Stimulated activated CD4-positive, alpha-beta T cell treated with anti-CD3 and anti-CD28 coated beads, TNF-alpha, amount 100 ng/mL, for 4 hours (primary cell): Measurements from ENCODE around the gene GJB4.
"Not testable (repeated sequence)": the region's sequence is repeated elsewhere in the genome, so short reads cannot be mapped to it uniquely, and the experiment has no call there.

Source experiments
- DNase-seq, 3 experiments: peaks; one replicate each; pipeline ENCODE4 v3.0.0-alpha.2; 2020; ENCODE audit warnings: low read depth in 3 of 3

GJB4 gene

DNA sequence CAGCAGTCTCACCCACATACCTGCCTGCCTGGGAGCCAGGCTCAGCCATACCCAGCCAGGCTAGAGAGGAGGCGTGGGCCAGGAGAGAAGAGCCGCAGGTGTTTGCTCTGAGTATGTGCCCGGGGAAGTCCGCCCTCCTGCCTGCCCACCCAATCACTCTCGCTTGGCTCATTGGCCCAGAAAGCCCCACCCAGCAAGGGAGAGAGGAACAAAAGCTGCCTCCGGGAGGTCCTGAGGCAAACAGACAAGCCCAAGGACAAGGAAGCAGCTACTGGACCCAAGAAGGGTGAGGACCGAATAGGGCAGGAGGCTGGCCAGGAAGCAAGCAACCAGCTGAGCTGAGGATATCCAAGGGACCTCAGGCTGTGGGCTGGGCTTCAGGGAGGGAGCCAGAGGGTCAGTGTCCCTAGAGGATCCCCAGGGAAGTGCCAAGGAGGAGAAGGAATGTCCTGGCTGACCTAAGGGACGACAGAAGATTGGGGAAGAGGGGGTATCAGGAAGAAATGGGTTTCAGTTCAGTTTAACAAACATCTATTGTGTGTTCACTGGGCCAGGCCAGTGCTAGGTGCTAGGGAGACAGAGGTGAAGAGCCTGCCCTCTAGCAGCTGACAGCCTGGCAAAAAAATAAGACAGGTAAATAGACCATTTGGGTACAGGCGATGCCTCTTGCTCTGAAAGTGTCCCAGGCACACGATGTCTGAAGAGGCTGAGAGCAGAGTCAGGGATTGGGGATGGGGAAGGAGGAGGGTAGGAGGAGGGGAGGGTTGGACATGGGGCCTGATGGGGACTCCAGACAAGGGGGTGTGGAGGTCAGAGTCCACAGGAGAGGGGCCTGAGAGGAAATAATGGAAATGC is at the start of gene GJB4:
GJB4 (plus strand) TSS at position 238 of the 855 bp plus-strand sequence. CDS start 1,515 bp downstream, outside the sequence.
- no peak for DNase-seq

DNA sequence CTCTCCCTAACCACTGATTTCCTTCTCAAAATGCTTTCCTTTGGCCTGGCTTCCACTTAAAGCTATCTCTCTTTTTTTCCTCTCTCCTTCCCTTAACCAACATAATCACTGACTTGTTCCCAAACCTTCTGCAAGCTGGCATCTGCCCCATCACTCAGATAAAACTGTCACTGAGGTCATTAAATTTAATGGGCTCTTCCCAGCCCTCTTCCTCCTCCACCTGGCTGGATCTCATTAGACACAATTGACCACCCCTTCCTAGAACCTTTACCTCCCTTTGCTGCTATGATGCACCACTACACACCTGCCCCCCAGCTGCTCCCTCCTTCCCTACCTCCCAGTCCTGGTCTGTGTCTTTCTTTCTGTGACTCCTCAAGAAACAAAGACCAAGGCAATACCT is 48.7 kb upstream of the GJB4 start:
- no peak for DNase-seq

DNA sequence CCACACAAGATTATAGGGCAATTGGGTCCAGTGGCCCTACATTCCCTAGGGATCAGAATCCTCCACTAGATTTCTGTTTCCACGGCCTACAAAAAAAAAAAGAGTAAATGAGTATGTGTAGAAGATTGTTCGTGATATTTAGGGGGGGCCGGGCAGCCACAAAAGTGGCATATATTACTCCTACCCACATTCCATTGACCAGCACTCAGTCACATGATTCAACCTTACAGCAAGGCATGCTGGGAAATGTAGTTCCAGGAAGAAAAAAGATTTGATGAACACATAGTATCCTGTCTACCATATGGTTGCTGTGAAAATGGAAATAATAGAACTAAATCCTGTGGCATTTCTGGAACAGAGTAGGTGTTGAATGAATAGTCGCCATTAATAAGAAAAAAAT is 48.1 kb upstream of the GJB4 start:
- no peak for DNase-seq

DNA sequence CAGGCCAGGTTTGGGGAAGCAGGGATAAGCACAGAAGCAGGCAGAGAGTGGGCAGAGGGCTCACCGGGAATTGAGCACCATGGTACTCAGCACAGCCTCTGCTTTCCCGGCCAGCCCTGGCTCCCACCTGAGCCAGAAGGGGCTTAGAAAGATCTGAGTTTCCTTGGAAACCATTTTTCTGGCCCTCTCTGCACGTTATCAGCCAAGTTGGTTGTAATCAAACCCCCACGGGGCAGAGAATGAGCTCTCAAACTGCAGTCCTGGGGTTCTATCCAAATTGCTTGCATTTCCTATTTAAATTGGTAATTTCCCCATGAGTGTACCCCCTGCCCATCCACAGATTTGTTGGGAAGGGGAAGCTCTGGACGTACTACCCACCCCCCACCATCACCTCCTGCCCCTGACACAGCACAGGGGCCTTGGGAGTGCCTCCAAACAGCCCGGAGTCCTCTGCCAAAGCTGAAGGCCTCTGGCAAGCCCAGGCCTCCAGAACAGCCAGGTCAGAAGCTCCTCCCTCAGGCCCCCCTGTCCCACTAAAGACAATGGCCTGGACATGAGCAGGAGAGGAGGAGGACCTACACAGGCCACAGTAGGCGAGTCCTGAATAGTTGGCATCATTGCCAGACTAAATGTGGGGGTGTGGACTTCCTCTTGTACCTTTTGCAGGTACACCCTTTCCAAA is 47.4 kb upstream of the GJB4 start:
- no peak for DNase-seq

DNA sequence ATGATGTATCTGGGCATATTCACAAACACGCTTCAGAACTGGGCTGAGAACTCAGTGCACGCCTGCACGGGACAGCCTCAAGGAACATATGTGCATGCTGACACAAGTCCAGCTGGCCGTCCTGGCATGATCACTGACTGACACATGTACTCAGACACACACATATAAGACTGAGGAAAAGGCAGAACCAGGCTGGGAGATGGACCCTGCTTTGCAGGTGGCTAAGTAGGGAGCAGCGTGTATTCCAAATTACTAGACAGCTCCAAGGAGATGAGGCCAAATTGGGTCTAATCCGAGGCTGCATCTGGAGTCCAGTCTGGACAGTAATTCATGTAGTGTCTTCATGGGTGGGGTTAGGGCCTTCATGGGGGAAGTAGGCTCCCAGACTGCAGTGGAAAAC is 46.1 kb upstream of the GJB4 start:
- DNase-seq = no peak

DNA sequence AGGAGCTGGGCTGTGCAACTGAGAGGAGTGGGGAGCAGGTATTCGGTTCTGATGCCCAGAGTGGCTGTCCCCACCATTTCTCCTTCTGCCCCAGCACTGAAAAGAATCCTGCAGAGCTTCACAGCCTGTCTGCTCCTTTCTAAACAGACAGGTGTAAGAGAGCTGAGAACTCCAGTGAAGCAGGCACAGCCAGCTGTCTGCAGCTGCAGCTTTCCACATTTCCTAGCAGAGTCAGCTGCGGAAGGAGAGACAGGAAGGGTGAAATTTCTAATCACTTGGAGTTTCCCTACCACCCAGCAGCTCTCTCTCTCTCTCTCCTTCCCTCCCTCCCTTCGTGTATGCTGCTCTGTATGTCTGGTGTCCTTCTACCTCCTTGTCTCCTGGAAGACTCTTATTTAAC is 45.2 kb upstream of the GJB4 start:
- DNase-seq = no peak

DNA sequence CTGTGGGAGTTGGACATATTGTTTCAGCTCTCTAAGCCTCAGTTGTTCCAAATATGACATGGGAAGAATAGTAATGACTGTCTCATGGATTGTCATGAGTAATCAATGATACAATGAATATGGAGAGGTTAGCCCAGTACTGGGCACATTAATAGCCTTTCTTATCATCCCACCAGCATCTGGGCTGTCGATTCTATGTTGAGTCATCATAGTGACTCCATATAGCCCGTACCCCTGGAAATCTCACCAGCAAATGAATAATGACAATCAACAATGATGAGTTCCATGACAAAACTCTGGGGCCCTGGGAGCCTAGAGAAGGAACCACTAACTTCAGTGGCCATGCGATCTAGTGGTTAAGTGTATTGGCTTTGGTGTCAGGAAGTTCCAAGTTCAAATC is 44.4 kb upstream of the GJB4 start:
- no peak for DNase-seq

DNA sequence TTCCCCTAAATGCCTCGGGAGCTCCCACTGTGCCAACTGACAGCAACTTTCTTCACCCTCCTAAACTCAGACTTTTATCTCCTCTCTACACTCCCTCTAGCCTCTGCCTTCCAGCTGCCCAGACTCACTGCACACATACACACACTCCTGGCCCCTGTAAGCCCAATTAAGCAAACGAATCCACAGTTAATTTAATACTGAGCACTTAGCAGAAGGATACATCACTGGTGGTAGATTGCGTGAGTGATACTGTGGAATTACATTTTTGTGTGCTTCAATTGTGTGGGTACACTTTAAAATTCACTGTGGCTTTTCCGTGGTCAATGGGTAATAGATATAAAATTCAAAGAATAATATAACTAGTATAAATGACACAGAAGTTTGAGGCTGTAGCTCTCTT is 38.3 kb upstream of the GJB4 start:
- DNase-seq = no peak

DNA sequence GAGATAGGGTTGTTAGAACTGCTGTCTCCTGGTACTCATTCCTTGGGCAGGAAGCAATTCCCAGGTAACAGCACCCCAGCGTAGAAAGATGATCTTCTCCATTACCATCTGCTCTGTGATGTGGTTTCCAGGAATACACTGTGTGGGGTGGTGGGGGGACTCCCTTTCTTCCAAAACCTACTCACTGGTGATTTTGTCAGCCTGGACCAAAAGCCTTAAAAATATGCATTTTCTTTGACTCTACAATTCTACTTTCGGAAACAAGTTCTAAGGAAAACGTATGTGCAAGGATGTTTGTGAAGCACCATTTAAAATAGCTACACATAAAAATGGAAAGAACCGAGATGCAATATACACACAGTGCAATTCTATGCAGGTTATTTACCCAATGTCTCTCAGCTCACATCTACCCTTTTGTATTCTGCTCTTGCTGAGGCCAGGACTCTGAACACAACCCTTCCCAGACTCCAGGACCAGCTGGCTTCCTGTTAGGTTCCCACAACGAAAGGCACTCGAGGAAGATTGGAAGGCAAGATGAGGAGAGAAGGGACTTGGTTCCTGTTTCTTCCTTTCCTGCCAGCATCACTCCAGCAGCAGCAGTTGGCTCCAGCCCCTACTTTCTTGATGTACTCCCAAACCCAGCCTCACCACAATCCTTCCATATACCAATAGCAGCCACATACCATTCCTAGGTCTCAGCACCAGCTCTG is 37.7 kb upstream of the GJB4 start:
- DNase-seq = no peak

DNA sequence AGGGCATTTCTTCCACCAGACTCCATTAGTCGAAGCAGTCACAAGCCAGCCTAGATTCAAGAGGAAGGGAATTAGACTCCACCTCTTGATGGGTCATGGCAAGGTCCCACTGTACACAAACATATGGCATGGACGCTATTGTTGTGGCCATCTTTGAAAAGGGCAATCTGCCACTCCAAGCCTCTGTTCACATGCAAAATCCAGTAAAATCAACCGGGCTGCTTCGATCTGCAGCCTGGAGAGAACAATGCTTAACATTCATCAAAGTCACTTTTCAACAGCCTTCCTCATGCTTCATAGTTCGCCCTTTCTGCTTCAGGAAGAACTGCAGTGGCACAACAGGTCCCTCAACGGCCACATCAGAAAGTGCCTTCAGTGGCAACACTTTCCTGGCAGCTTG is 32.7 kb upstream of the GJB4 start:
- DNase-seq = no peak

DNA sequence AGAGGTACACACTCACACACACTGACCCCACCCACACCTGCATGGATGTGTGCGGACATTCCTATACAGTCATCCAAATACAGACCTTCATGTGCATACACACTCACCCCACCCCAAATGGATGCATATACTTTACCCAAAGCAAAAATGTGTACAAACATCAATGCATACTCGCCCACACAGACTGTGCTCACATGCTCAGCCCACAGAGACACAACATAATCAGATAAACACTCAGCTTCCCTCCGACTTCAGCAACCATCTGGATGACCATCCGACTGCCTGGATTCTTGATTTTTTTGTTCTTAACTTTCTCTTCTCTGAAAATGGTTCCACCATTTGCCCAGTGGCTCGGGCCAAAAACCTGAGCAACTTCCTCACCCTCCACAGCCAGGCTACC is 29.1 kb upstream of the GJB4 start:
- no peak for DNase-seq

DNA sequence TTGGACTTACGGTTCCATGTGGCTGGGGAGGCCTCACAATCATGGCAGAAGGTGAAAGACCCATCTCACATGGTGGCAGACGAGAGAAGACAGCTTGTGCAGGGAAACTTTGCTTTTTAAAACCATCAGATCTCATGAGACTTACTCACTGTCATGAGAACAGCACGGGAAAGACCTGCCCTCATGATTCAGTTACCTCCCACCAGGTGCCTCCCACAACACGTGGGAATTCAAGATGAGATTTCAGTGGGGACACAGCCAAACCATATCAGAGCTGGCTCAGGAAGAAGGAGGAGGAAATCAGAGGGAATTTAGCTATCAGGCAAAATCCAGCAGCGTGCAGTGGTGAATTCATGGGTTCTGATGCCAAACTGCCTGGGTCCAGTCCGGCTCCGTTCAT is 26.7 kb upstream of the GJB4 start:
- not testable (repeated sequence) for DNase-seq

DNA sequence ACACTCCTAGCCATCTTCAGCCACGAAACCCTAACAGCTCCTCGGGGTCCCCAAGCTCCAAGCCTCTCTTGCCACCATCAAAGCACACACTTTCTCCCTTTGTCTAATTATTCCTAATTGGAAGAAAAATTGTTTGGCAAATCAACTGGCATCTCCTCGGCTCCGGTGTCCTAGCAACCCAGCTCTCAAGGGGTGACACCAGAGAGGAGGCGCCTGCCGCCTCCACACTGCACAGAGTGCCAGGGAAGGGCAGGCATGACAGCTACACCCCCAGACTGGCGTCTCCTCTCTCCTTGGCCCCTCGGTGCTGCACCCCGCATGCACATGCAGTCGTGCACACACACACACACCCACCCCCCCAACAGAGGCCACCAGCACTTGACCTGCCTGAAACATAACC is 22.8 kb upstream of the GJB4 start:
- DNase-seq = no peak

DNA sequence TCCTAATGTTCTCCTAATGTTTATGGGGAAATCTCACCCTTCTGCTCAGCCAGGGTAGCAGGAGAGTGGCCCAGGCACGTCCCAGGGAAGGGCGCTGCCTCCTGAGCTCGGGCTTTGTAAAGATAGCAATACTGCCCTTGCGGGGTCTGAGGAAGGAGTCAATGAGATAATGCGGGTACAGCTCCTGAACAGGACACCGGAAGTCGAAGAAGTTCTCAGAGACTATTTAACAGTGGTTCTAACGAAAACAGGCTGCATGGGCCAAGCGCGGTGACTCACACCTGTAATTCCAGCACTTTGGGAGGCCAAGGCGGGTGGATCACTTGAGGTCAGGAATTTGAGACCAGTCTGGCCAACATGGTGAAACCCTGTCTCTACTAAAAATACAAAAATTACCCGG is 22.3 kb upstream of the GJB4 start:
- DNase-seq = not testable (repeated sequence)

DNA sequence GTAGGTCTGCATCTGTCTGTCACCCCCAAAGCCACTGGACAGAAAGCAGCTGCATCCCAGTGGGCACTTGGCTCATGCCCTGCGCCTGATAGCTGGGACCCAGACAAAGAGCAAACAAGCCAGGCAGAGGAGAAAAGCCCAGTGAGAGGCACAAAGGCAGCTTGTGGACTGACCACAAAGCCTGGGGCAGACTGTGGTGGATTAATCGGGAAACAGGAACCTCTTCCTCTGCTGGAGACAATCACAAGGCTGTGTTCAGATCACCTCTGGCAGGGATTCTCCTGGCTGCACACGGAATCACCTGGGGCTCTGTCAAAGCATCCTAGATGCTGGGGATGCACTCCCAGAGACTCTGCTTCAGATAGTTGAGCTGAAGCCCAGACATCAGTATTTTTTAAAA is 19.9 kb upstream of the GJB4 start:
- no peak for DNase-seq

DNA sequence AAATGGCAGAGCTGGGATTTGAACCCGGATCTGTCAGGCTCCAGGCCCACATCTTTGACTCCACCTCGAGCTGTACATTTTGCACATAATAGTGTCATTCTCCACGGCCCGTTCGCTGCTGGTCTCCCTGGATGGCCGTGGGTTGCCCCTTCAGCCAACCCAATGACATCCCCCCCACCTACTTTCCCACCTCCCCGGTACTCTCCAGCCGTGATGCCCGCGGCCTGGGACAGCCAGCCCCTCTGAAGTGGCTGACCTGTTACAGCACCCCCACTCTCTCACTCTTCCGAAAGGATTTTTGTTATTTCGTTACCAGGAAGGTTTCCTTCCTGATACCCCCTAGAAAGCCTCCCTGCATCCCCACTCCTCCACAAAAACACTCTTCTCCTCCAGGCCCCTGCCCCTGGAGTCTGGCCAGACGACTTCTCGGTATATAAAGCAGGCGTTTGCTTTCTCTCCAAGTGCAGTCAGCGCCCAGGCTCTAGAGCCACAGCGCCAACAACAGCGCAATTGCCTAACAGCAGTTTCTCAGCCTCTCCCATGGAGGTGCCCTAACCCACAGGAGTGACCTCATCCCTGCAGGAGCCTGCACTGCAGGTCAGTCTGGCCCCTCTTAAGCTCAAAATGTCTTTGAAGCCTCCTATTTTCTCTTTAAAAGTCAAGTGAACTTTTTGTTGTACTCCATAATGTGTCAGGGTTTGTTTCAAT is 19.2 kb upstream of the GJB4 start:
- no peak for DNase-seq

DNA sequence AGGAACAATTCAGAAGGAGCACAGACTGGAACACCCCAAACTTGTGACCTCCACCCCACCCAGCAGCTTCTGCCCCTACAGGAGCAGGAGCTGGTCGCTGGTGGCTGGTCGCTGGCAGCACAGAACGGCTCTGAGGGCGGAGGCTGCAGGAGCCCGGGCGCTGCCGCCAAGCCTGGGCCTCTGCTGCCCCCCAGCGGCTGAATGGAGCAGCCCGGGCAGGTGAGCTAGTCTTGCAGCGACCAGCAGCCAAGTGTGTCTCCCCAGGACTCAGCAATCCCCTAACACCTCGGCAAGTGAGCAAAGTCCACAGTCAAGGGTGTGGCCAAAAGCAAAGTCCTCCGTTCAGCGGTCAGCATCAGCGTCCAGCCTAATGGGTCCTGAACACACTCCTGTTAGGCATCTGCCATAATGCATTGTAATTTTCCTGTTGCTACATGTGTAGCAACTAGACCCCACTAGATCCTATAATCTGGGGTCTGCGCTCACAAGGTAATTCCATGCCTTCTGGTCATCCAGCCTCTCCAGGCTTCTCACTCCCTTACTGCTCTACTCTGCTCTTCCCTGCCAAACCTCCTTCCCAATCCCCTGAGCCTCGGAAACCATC is 16.8 kb upstream of the GJB4 start:
- DNase-seq = peak; percentile 54 to 72 (median 62)

DNA sequence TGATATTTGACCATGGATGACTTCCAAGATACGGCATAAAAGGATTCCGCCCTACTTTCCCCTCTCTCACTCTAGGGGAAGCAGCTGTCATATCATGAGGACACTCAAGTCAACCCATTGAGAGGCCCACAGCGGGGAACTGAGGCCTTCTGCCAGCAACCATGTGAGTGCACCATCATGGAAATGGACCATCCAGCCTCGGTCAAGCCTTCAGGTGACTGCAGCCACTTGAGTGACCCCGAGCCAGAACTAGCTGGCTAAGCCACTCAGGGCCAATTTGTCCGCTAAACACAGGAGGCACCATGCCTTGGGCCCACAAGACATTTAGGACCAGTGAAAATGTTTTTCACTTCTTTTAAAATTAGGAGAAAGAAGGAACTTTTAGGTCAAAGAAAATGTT is 15.8 kb upstream of the GJB4 start:
- no peak for DNase-seq

DNA sequence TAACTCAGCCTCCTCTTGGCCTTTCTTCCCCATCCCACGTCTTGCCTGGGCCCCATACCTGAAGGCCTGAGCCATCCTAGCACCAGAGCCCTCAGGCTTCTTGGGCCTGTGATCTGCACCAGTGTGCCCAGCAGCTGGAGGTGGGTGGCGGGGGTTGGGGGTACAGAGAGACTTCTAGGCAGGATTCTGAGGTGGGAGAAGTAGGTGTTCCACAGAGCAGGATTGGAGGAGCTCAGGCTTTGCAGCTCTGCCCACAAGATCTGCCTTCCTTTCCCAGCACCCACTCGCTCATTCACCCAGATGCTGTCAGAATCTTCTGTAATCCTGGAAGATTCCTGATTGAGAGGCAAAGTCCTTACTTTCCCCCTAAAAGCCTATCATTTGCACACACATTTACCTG is 14.7 kb upstream of the GJB4 start:
- no peak for DNase-seq

DNA sequence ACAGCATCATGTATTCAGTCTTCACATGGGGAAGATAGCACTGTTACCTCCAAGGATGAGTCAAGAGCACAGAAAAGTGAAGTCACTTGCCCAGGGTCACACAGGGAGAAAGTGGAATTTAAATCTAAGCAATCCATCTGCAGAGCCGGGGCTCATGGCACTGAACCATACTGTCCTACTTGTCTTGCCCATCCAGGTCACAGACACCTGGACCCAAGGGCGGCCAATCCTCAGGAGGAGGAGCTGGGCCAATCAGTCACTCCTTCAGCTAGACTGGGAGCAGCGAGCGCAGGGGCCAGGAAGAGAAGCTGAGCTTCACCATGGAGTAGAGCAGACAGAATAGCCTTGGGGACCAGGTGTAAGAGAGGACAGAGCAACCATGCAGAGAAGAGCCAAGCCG is 13.9 kb upstream of the GJB4 start:
- no peak for DNase-seq

DNA sequence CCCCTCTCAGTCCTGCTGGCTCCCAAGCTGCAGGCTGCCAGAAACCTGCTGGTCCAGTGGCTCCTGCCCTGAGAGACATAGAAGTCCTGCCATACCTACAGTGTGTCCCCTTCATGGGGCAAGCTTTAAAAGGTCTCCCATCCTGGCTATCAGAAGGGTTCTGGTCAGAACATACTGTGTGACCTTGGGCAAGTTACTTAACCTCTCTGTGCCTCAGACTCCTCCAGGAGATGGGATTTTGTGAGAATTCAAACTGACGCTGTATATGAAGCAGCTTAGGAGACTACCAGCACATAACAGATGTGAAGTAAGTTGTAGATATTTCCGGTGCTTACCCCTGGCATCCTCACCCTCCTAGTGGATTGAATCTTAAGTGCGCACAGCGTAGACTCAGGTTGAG is 13.4 kb upstream of the GJB4 start:
- no peak for DNase-seq
